Osteocyte (in vitro differentiated cells): ENCODE results near the gene DOCK11. TPM values are rescaled to one million over a fixed set of nuclear protein-coding genes. Genes with fewer than 3 reads are reported as not detected.

Experiments
- DNase-seq: peaks from one replicate; pipeline ENCODE4 v3.0.0; 2021; ENCODE audit warnings: mixed read lengths; ENCODE audit not compliant: unreplicated experiment; ENCODE audit errors: extremely low spot score
- H3K27ac Mint-ChIP-seq: one replicate; pipeline ENCODE4 v1.8.0; 2021; ENCODE audit warnings: mild to moderate bottlenecking, mixed read lengths; ENCODE audit not compliant: unreplicated experiment
- H3K27me3 Mint-ChIP-seq: one replicate; pipeline ENCODE4 v1.8.0; 2021; ENCODE audit warnings: mixed read lengths; ENCODE audit not compliant: unreplicated experiment
- H3K36me3 Mint-ChIP-seq: one replicate; pipeline ENCODE4 v1.8.0; 2021; ENCODE audit warnings: mixed read lengths; ENCODE audit not compliant: unreplicated experiment
- H3K4me1 Mint-ChIP-seq: one replicate; pipeline ENCODE4 v1.8.0; 2021; ENCODE audit warnings: mixed read lengths; ENCODE audit not compliant: unreplicated experiment
- H3K4me3 Mint-ChIP-seq: one replicate; pipeline ENCODE4 v1.8.0; 2021; ENCODE audit warnings: mild to moderate bottlenecking, moderate library complexity, mixed read lengths; ENCODE audit not compliant: unreplicated experiment
- H3K9me3 Mint-ChIP-seq: one replicate; pipeline ENCODE4 v1.8.0; 2021; ENCODE audit warnings: mixed read lengths; ENCODE audit not compliant: unreplicated experiment
- total RNA-seq: library from RNA; stranded (reverse); gene quantifications from 2 replicates; pipeline ENCODE4 v1.2.1, GENCODE V29; 2021
- TF ChIP-seq, protein P1 (sequence below): fragments of 200-600 bp; sonication (generic); IDR thresholded peaks from 2 replicates; pipeline ENCODE4 v1.5.0; 2021; ENCODE audit warnings: antibody characterized with exemption, mild to moderate bottlenecking, moderate library complexity

The DOCK11 gene
- total RNA-seq, 1 donor from 2014 or later = 24.8 TPM

DNA sequence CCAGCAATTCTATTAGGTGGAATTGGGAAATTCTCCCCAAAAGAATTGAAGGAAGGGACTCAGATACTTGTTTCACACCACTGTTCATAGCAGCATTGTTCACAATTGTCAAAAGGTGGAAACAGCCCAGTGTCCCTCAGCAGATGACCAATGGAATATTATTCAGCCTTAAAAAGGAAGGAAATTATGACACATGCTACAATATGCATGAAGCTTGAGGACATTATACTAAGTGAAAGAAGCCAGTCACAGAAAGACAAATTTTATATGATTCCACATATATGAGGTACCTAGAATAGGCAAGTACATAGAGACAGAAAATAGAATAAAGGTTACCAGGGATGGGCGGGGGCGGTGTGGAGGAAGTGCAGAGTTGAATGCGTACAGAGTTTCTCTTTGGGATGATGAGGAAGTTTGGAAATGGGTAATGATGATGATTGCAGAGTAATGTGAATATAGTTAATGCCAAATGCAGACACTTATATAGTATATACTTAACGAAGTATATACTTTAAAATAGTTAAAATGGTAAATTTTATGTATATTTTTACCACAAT lies 29.6 kb downstream of the DOCK11 start:
- Mint-ChIP-seq H3K36me3 (no peaks in the 10 kb centered on the region), H3K27me3 (no peaks in the 10 kb centered on the region), H3K4me1 (peaks cover 43% of the 10 kb centered on the region), H3K27ac (no peak overlapping the region), H3K9me3 (no peaks in the 10 kb centered on the region), H3K4me3 (no peak overlapping the region)
- TF ChIP-seq, protein P1, sequence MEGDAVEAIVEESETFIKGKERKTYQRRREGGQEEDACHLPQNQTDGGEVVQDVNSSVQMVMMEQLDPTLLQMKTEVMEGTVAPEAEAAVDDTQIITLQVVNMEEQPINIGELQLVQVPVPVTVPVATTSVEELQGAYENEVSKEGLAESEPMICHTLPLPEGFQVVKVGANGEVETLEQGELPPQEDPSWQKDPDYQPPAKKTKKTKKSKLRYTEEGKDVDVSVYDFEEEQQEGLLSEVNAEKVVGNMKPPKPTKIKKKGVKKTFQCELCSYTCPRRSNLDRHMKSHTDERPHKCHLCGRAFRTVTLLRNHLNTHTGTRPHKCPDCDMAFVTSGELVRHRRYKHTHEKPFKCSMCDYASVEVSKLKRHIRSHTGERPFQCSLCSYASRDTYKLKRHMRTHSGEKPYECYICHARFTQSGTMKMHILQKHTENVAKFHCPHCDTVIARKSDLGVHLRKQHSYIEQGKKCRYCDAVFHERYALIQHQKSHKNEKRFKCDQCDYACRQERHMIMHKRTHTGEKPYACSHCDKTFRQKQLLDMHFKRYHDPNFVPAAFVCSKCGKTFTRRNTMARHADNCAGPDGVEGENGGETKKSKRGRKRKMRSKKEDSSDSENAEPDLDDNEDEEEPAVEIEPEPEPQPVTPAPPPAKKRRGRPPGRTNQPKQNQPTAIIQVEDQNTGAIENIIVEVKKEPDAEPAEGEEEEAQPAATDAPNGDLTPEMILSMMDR = no peak
- no peak for DNase-seq

DNA sequence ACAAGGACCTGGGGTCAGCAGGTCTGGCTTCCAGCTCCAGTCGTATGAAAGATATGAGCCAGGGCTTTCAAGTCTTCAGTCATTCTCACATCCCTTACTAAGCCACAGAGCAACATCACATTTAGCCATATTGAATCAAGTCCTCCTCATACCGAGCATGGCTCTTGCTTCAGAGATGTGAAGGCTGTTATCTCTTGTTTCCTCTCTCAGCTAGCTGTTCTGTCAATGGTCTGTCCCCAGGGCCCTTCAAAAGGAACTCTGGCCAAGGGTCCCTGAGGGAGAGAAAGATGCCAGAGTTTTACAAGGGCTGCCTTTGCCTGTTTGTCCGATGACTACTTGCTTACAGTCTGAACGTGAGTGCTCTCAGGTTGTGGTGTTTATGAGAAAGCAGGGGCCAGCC lies 30.5 kb downstream of the DOCK11 start:
- no peak overlapping the region for H3K4me3 Mint-ChIP-seq
- DNase-seq = no peak
- TF ChIP-seq, protein P1 = no peak
- peaks cover 41% of the 10 kb centered on the region for H3K4me1 Mint-ChIP-seq
- H3K27ac Mint-ChIP-seq = peak overlapping the region; percentile 69
- H3K36me3 Mint-ChIP-seq = no peaks in the 10 kb centered on the region
- H3K27me3 Mint-ChIP-seq = no peaks in the 10 kb centered on the region
- peaks cover 3% of the 10 kb centered on the region for H3K9me3 Mint-ChIP-seq

DNA sequence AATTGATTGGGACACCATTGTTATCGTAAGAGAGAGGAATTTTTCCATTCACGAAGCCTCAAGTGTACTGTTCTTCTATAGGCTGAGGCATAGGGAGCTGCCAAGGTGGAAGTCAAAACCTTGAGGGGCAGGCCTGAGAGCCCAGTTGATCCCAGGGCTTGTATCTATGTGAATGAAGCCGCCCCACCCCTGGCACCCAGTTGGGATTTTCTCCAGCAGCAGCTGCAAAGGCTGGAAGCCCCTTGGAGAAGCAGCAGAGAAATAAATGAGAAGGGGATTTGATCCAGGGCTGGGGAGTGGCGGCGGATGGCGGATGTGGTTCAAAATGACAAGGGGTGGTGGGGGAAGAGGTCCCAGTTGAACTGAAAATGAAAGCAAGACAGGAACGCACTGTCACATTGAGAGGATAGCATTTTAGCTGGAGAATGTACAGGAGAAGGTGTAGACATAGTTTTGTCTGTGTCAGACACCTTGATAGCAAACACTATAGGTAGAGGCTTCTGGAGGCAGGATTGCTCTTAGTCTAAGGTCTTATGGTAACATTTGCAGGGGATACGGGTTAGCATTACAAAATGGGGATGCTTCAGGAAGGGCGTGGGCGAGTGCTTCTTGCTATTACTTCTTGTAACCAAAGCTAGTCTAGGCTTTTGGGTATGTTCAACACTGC lies 32.6 kb downstream of the DOCK11 start:
- Mint-ChIP-seq H3K9me3 (peaks cover 3% of the 10 kb centered on the region), H3K27ac (no peak overlapping the region)

DNA sequence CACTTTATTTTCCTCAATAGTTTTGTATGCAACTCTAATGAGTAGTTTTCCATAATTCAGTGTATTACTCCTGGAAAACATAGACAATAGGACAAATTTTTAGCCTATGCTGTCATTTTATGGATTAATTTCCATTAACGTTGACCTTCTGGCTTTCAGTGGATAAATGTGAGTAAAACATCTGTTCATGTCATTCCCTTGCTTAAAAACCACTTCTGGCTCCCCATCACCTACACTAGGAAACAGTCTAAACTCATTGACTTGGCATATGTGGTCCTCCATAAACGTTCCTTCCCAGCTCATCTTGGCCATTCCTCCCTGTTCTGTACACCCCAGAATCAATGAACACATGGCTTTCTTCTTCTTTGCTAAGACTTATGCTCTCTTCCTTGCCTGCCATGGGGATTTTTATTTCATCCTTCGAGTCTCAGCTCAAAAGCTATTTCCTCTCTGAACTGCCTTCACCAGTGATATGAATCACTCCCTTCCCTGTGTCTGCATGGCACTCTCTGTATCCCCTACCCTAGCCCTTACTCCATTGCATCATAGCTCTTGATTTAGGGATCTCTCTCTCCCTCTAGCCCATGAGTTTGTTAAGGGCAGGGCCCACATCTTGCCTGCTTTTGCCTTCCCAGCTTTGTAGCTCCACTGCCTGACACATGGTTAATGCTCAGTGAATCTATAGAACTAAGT lies 34.8 kb downstream of the DOCK11 start:
- H3K9me3 Mint-ChIP-seq = peaks cover 3% of the 10 kb centered on the region

More for the DNA sequence above, 32.6 kb downstream of the DOCK11 start:
- Mint-ChIP-seq H3K36me3 (no peaks in the 10 kb centered on the region), H3K27me3 (no peaks in the 10 kb centered on the region), H3K4me3 (no peak overlapping the region), H3K4me1 (peaks cover 30% of the 10 kb centered on the region)
- no peak for DNase-seq
- TF ChIP-seq, protein P1 = no peak

More for the DNA sequence above, 34.8 kb downstream of the DOCK11 start:
- H3K4me3 Mint-ChIP-seq = no peak overlapping the region
- H3K27me3 Mint-ChIP-seq = no peaks in the 10 kb centered on the region
- peaks cover 40% of the 10 kb centered on the region for H3K4me1 Mint-ChIP-seq
- no peak overlapping the region for H3K27ac Mint-ChIP-seq
- no peak for DNase-seq
- no peaks in the 10 kb centered on the region for H3K36me3 Mint-ChIP-seq
- TF ChIP-seq, protein P1 = no peak
